Fibroblast of the aortic adventitia (primary cell): ENCODE data around the gene DDI2. TPM values are rescaled to one million over a fixed set of nuclear protein-coding genes. Genes with fewer than 3 reads are reported as not detected.

Experiments
- DNase-seq: peaks from one replicate; pipeline ENCODE4 v3.0.0-alpha.2; 2010; ENCODE audit warnings: low read depth
- H3K4me3 ChIP-seq: 2 replicates; pipeline ENCODE4 v1.5.1; 2011; ENCODE audit warnings: low read depth, mild to moderate bottlenecking, control low read depth, low read length, moderate library complexity
- total RNA-seq: library from RNA; depleted of rRNA; stranded (reverse); fragments of >200 nt; gene quantifications from 2 replicates; pipeline ENCODE4 v1.2.3, GENCODE V29; 2012; ENCODE audit warnings: low replicate concordance
- TF ChIP-seq, protein P1 (sequence below): IDR thresholded peaks from 2 replicates; pipeline ENCODE4 v1.5.1; 2011; ENCODE audit warnings: mild to moderate bottlenecking, low read length, control low read depth, inconsistent platforms; ENCODE audit not compliant: insufficient read depth

Gene DDI2
- total RNA-seq, 1 donor: 26.0 TPM

DNA sequence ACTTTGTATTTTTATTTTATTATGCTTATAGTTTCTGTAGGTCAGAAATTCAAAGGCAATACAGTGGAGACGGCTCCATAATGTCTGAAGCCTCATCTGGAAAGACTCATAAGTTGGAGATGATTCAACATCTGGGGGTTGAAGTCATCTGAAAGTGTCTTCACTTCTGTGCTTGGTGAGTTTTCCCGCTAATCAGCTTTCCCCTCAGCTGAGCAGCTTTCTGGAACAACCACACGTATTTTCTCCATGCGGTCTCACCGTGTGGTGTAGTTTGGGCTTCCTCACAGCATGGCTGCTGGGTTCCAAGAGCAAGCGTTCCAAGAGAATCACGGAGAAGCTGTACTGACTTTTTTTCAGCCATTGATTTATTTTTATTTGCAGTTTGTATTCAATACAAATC lies 7.6 kb upstream of the DDI2 start:
- no peak for DNase-seq
- TF ChIP-seq, protein P1, sequence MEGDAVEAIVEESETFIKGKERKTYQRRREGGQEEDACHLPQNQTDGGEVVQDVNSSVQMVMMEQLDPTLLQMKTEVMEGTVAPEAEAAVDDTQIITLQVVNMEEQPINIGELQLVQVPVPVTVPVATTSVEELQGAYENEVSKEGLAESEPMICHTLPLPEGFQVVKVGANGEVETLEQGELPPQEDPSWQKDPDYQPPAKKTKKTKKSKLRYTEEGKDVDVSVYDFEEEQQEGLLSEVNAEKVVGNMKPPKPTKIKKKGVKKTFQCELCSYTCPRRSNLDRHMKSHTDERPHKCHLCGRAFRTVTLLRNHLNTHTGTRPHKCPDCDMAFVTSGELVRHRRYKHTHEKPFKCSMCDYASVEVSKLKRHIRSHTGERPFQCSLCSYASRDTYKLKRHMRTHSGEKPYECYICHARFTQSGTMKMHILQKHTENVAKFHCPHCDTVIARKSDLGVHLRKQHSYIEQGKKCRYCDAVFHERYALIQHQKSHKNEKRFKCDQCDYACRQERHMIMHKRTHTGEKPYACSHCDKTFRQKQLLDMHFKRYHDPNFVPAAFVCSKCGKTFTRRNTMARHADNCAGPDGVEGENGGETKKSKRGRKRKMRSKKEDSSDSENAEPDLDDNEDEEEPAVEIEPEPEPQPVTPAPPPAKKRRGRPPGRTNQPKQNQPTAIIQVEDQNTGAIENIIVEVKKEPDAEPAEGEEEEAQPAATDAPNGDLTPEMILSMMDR: no peak
- H3K4me3 ChIP-seq: no peak overlapping the region

DNA sequence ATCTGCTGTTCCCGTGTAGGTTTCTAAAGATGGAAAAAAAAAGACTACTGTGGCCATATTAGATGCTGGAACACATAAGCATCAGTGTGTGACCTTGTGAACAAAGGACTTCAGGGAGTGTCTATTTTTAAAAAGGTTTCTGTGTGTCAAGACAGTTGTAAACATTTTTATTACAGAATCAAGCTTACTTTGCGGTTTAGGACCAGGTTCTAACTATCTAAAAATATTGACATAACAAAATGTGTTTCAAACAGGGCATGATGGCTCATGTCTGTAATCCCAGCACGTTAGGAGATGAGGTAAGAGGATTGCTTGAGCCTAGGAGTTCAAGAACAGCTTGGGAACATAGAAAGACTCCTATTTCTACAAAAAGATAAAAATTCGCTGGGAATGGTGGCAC lies 7.1 kb upstream of the DDI2 start:
- no peak overlapping the region for H3K4me3 ChIP-seq
- no peak for DNase-seq
- TF ChIP-seq, protein P1: no peak

DNA sequence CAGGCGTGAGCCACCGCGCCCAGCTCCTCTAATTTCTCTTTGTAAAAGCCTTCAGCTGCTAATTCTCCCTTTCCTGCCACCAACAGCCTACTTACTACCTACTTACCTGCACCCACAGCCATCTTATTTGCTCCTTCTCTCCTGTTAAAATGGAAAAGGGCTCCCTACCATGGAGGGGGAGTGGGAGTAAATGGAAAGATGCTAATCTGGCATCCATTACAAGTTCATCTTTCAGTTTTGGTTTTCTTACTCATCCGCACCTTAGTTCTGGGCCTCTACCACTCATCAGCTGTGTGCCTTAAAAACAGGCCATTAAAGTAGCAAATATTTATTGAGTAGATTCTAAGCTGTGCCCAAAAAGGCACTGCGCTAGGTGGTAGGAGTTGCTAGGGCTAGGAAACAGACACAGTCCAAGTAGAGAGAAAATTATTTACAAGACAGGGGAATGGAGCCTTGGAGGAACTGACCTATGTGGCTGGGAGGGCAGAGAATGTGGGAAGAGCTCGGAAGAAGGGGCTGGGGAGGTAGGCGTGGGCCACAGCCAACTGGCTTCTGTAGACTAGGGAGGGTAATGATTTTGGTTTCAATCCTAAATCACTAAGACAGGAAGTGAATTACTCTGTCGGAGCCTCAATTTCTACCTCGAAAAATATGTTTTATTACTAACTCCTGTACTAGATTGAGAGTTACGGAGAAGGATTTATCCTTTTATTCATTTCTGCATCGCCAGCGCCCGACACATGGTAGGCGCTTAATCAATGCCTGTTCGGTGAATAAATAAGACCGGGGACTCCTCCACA lies 685 bp upstream of the DDI2 start:
- no peak for DNase-seq
- peak overlapping the region; percentile 66 for H3K4me3 ChIP-seq
- TF ChIP-seq, protein P1: no peak

DNA sequence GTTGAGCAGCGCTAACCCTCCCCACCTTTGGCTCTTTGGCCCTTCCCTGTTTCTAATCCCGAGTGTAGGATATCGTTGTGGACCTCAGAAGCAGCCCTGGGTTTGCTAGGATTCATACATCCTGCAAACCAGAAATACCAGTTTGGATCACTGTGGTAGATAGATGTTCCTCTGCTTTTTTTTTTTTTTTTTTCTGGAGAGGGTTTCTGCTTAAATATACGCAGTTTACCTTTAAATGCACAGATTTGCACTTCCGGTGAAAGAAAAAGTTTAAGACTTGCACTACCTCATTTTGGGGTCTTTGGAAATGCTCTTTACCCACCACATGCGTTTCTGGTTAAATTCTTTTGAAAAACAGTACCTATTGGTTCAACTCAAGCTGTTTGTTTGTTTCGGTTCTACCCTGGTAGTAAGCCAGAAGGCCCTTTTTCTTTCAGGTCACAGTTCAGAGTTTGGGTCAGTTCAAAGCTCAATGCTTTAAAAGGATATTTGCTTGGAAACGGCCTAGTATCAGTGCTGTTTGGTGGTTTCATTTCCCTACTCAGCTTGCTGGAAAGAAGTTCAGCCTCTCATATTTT lies 908 bp downstream of the DDI2 start:
- TF ChIP-seq, protein P1: no peak
- DNase-seq: no peak
- H3K4me3 ChIP-seq: peak overlapping the region; percentile 97

DNA sequence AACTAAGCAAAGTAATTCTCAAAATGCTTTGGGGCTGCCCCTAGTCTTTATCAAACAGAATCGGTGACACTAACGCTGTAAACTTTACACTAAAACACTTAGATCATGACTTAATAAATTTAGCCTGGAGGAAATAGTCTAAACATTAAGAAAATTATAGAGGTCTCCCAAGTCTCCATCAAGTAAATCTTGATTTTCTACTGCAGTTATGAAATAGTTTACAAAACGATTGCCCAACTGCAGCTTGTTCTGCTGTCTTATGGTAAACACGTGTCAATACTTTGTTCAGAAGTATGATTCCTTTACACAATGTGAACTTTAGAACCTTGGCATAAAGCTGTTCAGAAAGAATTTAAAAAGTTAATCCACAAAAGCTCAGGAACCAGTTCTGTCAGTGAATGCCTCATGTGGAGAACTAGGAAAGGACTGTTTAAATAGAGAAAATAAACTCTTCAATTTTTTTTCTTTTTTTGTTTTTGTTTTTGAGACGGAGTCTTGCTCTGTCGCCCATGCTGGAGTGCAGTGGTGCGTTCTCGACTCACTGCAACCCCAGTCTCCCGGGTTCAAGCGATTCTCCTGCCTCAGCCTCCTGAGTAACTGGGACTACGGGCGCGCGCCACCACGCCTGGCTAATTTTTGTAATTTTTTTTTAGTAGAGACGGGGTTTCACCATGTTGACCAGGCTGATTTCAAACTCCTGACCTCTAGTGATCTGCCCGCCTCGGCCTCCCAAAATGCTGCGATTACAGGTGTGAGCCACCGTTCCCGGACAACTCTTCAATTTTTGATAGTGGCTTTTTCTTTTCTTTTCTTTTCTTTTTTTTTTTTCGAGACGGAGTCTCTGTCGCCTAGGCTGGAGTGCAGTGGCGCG lies 1.6 kb downstream of the DDI2 start:
- H3K4me3 ChIP-seq: peak overlapping the region; percentile 97
- peak; percentile 66 for DNase-seq
- TF ChIP-seq, protein P1: no peak

DNA sequence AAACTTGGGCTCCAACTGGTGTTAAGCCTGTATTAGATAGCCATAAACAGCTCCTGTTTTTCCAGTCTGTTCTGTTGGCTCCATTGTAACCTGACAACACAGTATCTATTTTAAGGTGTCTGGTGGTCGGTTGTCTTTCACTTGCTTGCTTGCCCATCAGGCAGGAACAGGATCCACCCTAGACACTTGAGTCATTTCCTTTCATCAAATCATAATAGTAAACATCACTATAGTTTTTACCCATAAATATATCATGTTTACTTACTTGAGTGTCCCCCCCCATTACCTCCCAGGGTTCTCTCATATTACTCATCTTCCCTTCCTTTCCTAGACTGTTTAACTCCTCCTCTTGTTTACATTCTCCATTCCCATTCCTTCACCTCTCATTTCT lies 2.9 kb downstream of the DDI2 start:
- H3K4me3 ChIP-seq: no peak overlapping the region
- TF ChIP-seq, protein P1: no peak
- no peak for DNase-seq
